GM23248 (cell line): ENCODE results near the gene AQP9. TPM values are rescaled to one million over a fixed set of nuclear protein-coding genes. Genes with fewer than 3 reads are reported as not detected.
A peak's percentile ranks its signal among the peaks of the same experiment; 100 is the strongest.

ENCODE experiments used
- DNase-seq: peaks from one replicate; pipeline ENCODE4 v3.0.0-alpha.2; 2015
- H2AFZ ChIP-seq: fragments of 200-600 bp; sonication (generic); 2 replicates; pipeline ENCODE4 v1.6.1; 2016; ENCODE audit warnings: antibody characterized with exemption
- H3F3A ChIP-seq: fragments of 200-600 bp; sonication (generic); 2 replicates; pipeline ENCODE4 v1.6.1; 2016; ENCODE audit warnings: mild to moderate bottlenecking, antibody characterized with exemption, mixed run types; ENCODE audit not compliant: insufficient read depth
- H3K27ac ChIP-seq: fragments of 200-600 bp; sonication (generic); 2 replicates; pipeline ENCODE4 v1.5.1; 2016; ENCODE audit warnings: mild to moderate bottlenecking
- H3K27me3 ChIP-seq: fragments of 200-600 bp; sonication (generic); replicated peaks from 2 replicates; pipeline ENCODE4 v1.6.1; 2016; ENCODE audit warnings: mild to moderate bottlenecking; ENCODE audit not compliant: insufficient read depth
- H3K36me3 ChIP-seq: fragments of 200-600 bp; sonication (generic); 2 replicates; pipeline ENCODE4 v1.6.1; 2016; ENCODE audit warnings: low read depth, mild to moderate bottlenecking
- H3K4me1 ChIP-seq: fragments of 200-600 bp; sonication (generic); 2 replicates; pipeline ENCODE4 v1.6.1; 2016; ENCODE audit warnings: mild to moderate bottlenecking; ENCODE audit not compliant: insufficient read depth
- H3K4me2 ChIP-seq: fragments of 200-600 bp; sonication (generic); one replicate; pipeline ENCODE4 v1.6.1; 2016; ENCODE audit warnings: mild to moderate bottlenecking; ENCODE audit not compliant: unreplicated experiment
- H3K4me3 ChIP-seq: fragments of 200-600 bp; sonication (generic); 2 replicates; pipeline ENCODE4 v1.5.1; 2016; ENCODE audit warnings: mild to moderate bottlenecking
- H3K79me2 ChIP-seq: fragments of 200-600 bp; sonication (generic); 2 replicates; pipeline ENCODE4 v1.6.1; 2016; ENCODE audit warnings: mild to moderate bottlenecking; ENCODE audit not compliant: insufficient read depth
- H3K9ac ChIP-seq: fragments of 200-600 bp; sonication (generic); 2 replicates; pipeline ENCODE4 v1.6.1; 2016; ENCODE audit warnings: mild to moderate bottlenecking
- H3K9me2 ChIP-seq: fragments of 200-600 bp; sonication (generic); 2 replicates; pipeline ENCODE4 v1.6.1; 2016; ENCODE audit warnings: mixed run types, mild to moderate bottlenecking, moderate library complexity; ENCODE audit not compliant: insufficient read depth
- H3K9me3 ChIP-seq: fragments of 200-600 bp; sonication (generic); one replicate; pipeline ENCODE4 v1.6.1; 2017; ENCODE audit warnings: low read depth
- H4K20me1 ChIP-seq: fragments of 200-600 bp; sonication (generic); 2 replicates; pipeline ENCODE4 v1.6.0; 2016; ENCODE audit not compliant: insufficient read depth
- EZH2 ChIP-seq: fragments of 200-600 bp; sonication (generic); IDR thresholded peaks from 2 replicates; pipeline ENCODE4 v1.6.1; 2018; ENCODE audit warnings: antibody characterized with exemption, mild to moderate bottlenecking; ENCODE audit not compliant: insufficient read depth, poor library complexity, severe bottlenecking
- EZH2phosphoT487 ChIP-seq: fragments of 200-600 bp; sonication (generic); IDR thresholded peaks from 2 replicates; pipeline ENCODE4 v1.6.1; 2018; ENCODE audit warnings: antibody characterized with exemption, moderate library complexity, mild to moderate bottlenecking, low read depth; ENCODE audit not compliant: insufficient read depth
- WGBS, 2 experiments: methylation state at CpG; one replicate each; pipeline ENCODE4 v1.1.6; 2015 to 2017; ENCODE audit warnings: low lambda C conversion rate in 2 of 2, low coverage in 1 of 2; ENCODE audit errors: missing lambda C conversion rate in 2 of 2; 5-methylcytosine and 5-hydroxymethylcytosine counted together
- in situ Hi-C: fragments of 300-500 bp; cut with MboI; formaldehyde crosslinking; loops from 2 replicates; pipeline ENCODE4 v1.15.0; 2020
- polyA plus RNA-seq: library from polyadenylated mRNA; unstranded; fragments of >200 nt; fragmentation: Nextera tagmentation; extraction: Ambion mirVana; gene quantifications from 2 replicates; pipeline ENCODE4 v1.2.1, GENCODE V29; 2016
- total RNA-seq: library from RNA; depleted of rRNA; stranded (reverse); fragments of >200 nt; shearing (Covaris generic); gene quantifications from 2 replicates; pipeline ENCODE4 v1.2.3, GENCODE V29; 2014

The AQP9 gene
- total and polyA plus RNA-seq, 2 experiments from 2014 or later = not detected

GRCh38 chr15:58227706-58228543 lies 89.7 kb downstream of the AQP9 start:
- H3K9me2 ChIP-seq = no peaks in the 10 kb centered on the region
- TF ChIP-seq EZH2phosphoT487 = no peak
- TF ChIP-seq EZH2 = no peak
- H3K27ac ChIP-seq = peak overlapping the region; percentile 24; the same call in 1 of the 2 replicates
- peaks cover 23% of the 10 kb centered on the region for H3K4me1 ChIP-seq
- H3K4me2 ChIP-seq = peak overlapping the region; percentile 65
- no peaks in the 10 kb centered on the region for H3K36me3 ChIP-seq
- H3K79me2 ChIP-seq = no peaks in the 10 kb centered on the region
- 34 to 40% methylated on average over 8 of the region's 8 CpGs for WGBS, 2 experiments
- no peak overlapping the region for H3K9ac ChIP-seq
- H3F3A ChIP-seq = peaks cover 20% of the 10 kb centered on the region
- H3K9me3 ChIP-seq = no peaks in the 10 kb centered on the region
- peak; percentile 87 for DNase-seq
- H3K4me3 ChIP-seq = no peak overlapping the region
- 0 out of 2 replicates have a peak overlapping the region, but pooled peaks have one; percentile 28 for H2AFZ ChIP-seq
- in situ Hi-C loops = loop anchor here (25.0 kb wide), 1 partner anchor 1284 kb away; no protein-coding TSS in a partner anchor
- H3K27me3 ChIP-seq = no peaks in the 10 kb centered on the region
- no peaks in the 10 kb centered on the region for H4K20me1 ChIP-seq

DNA sequence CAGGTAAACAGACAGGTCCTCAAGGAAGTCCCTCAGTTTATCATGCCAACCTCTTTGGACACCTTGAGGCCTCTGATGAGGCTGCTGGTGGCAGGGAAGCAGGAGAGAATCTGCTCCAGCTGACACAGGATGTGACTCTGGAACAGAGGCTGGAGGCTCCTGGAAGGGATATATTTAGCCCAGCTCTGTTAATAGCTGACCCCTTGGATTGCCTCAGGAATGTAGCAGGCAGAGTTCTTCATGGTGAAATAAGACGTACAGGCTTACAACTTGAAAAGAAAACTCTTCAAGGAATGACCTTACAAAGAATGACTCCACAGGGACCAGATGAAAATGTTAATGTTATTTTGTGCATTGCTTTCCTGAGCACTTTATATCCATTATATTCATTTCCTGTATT lies 90.5 kb downstream of the AQP9 start:
- 0 to 6% methylated on average over 1 of the region's 1 CpG for WGBS, 2 experiments
- H2AFZ ChIP-seq = peak overlapping the region; percentile 28; the same call in 1 of the 2 replicates
- no peaks in the 10 kb centered on the region for H3K9me2 ChIP-seq
- H3K4me1 ChIP-seq = peaks cover 22% of the 10 kb centered on the region
- no peak overlapping the region for H3K9ac ChIP-seq
- no peaks in the 10 kb centered on the region for H3K27me3 ChIP-seq
- peak overlapping the region; percentile 24 for H3K27ac ChIP-seq
- TF ChIP-seq EZH2phosphoT487 = no peak
- no peak for TF ChIP-seq EZH2
- H3F3A ChIP-seq = peaks cover 13% of the 10 kb centered on the region; the same call in 1 of the 2 replicates
- peak; percentile 76 for DNase-seq
- no peaks in the 10 kb centered on the region for H4K20me1 ChIP-seq
- H3K4me2 ChIP-seq = peak overlapping the region; percentile 65
- in situ Hi-C loops = loop anchor here (25.0 kb wide), 1 partner anchor 1284 kb away; no protein-coding TSS in a partner anchor
- H3K79me2 ChIP-seq = no peaks in the 10 kb centered on the region
- no peak overlapping the region; the same call in 1 of the 2 replicates for H3K4me3 ChIP-seq
- no peaks in the 10 kb centered on the region for H3K9me3 ChIP-seq
- H3K36me3 ChIP-seq = no peaks in the 10 kb centered on the region

DNA sequence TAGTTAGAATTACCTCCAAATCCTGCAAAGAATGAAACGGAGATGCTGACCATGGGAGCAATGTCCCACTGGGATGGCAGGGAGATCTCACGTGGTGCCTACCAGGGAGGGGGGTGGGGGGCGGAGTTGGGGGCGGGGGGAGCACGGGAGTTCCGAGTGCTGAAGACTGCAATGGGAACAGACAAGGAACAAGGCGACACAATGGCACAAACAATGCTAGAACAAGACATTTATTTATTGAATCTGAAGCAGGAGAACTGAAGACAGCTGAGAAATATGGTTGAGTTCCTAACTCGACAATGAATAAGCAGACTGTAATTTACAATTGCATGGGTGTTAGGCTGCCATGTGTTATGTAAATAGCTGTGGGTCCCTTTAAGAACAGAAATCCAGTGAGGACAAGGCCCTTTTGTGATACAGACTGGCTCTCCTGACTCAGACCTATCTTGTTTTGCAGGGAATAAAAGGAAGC lies 91.2 kb downstream of the AQP9 start:
- DNase-seq = peak; percentile 53
- Histone ChIP-seq H3F3A (peaks cover 13% of the 10 kb centered on the region; the same call in 1 of the 2 replicates), H3K4me2 (peak overlapping the region; percentile 65), H3K4me3 (no peak overlapping the region), H3K27ac (peak overlapping the region; percentile 24; the same call in 1 of the 2 replicates), H3K36me3 (no peaks in the 10 kb centered on the region), H3K4me1 (peaks cover 24% of the 10 kb centered on the region), H2AFZ (peak overlapping the region; percentile 38), H3K9ac (no peak overlapping the region), H3K27me3 (no peaks in the 10 kb centered on the region), H3K9me3 (no peaks in the 10 kb centered on the region), H4K20me1 (no peaks in the 10 kb centered on the region), H3K79me2 (no peaks in the 10 kb centered on the region), H3K9me2 (no peaks in the 10 kb centered on the region)
- WGBS, 2 experiments = 1 to 2% methylated on average over 7 to 8 of the region's 8 CpGs
- no peak for TF ChIP-seq EZH2phosphoT487
- TF ChIP-seq EZH2 = no peak
- in situ Hi-C loops = loop anchor here (25.0 kb wide), 1 partner anchor 1283 kb away; no protein-coding TSS in a partner anchor

GRCh38 chr15:58232281-58233065 lies 94.3 kb downstream of the AQP9 start:
- no peak overlapping the region for H3K9ac ChIP-seq
- no peaks in the 10 kb centered on the region for H3K9me2 ChIP-seq
- no peak for DNase-seq
- H3K36me3 ChIP-seq = no peaks in the 10 kb centered on the region
- no peak overlapping the region for H2AFZ ChIP-seq
- H3K4me1 ChIP-seq = peaks cover 40% of the 10 kb centered on the region
- H3F3A ChIP-seq = peaks cover 13% of the 10 kb centered on the region; the same call in 1 of the 2 replicates
- in situ Hi-C loops = loop anchor here (10.0 to 25.0 kb wide), 2 partner anchors 522 to 1280 kb away; no protein-coding TSS in a partner anchor
- no peak overlapping the region for H3K27ac ChIP-seq
- WGBS, 2 experiments = 94 to 95% methylated on average over 3 of the region's 3 CpGs
- TF ChIP-seq EZH2phosphoT487 (no peak), EZH2 (no peak)
- H3K4me3 ChIP-seq = no peak overlapping the region
- H4K20me1 ChIP-seq = no peaks in the 10 kb centered on the region
- H3K9me3 ChIP-seq = no peaks in the 10 kb centered on the region
- H3K27me3 ChIP-seq = no peaks in the 10 kb centered on the region
- no peak overlapping the region for H3K4me2 ChIP-seq
- H3K79me2 ChIP-seq = no peaks in the 10 kb centered on the region
